ENCODE measurements around the gene MMS22L.

DNA sequence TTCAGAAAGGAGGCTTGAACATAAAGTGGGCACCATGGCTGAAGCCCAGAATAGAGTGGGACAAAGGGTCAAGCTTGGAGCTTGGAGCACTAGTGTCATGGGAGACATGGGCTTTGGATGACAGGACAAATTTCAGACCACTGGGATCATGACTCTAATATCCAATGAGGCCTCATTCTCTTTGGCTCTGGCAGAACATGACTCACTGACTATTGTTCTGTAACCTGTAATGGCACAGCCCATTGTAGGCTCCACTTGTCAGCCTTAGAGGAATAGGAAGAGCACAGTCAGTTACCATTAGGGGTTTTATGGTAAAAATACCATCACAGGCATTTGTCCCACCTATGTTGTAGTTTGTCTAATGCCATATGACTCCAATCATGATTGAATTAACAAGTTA is 34.0 kb upstream of the MMS22L start:
- TF ChIP-seq POLR2A (IDR thresholded peaks at IDR 0.05), result no peak
- TF ChIP-seq, protein P1, sequence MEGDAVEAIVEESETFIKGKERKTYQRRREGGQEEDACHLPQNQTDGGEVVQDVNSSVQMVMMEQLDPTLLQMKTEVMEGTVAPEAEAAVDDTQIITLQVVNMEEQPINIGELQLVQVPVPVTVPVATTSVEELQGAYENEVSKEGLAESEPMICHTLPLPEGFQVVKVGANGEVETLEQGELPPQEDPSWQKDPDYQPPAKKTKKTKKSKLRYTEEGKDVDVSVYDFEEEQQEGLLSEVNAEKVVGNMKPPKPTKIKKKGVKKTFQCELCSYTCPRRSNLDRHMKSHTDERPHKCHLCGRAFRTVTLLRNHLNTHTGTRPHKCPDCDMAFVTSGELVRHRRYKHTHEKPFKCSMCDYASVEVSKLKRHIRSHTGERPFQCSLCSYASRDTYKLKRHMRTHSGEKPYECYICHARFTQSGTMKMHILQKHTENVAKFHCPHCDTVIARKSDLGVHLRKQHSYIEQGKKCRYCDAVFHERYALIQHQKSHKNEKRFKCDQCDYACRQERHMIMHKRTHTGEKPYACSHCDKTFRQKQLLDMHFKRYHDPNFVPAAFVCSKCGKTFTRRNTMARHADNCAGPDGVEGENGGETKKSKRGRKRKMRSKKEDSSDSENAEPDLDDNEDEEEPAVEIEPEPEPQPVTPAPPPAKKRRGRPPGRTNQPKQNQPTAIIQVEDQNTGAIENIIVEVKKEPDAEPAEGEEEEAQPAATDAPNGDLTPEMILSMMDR (IDR thresholded peaks at IDR 0.05), result no peak

Data from heart left ventricle (tissue), 13 donors.